DOHH2 (cell line): ENCODE measurements around the gene PDE11A.

Experiments
- H3F3A ChIP-seq: fragments of 200-600 bp; sonication (generic), shearing (Covaris generic); 2 replicates; pipeline ENCODE4 v1.6.0; 2016; ENCODE audit warnings: antibody characterized with exemption, mild to moderate bottlenecking; ENCODE audit not compliant: control insufficient read depth, insufficient read depth
- H3K27ac ChIP-seq: fragments of 200-600 bp; sonication (generic); 2 replicates; pipeline ENCODE4 v1.5.1; 2014; ENCODE audit warnings: low read depth, mild to moderate bottlenecking, low read length, moderate library complexity
- H3K27me3 ChIP-seq: fragments of 200-600 bp; sonication (generic); 2 replicates; pipeline ENCODE4 v1.6.1; 2014; ENCODE audit warnings: mild to moderate bottlenecking, low read length, mixed read lengths; ENCODE audit not compliant: control insufficient read depth
- H3K36me3 ChIP-seq: fragments of 200-600 bp; sonication (generic); 2 replicates; pipeline ENCODE4 v1.6.1; 2014; ENCODE audit warnings: mild to moderate bottlenecking, low read length, moderate library complexity, mixed read lengths; ENCODE audit not compliant: control insufficient read depth
- H3K4me1 ChIP-seq: fragments of 200-600 bp; sonication (generic); 2 replicates; pipeline ENCODE4 v1.6.1; 2014; ENCODE audit warnings: mild to moderate bottlenecking, low read length, mixed read lengths; ENCODE audit not compliant: control insufficient read depth
- H3K4me2 ChIP-seq: fragments of 200-600 bp; sonication (generic); 2 replicates; pipeline ENCODE4 v1.6.0; 2014; ENCODE audit warnings: mild to moderate bottlenecking, low read length, moderate library complexity
- H3K4me3 ChIP-seq: fragments of 200-600 bp; sonication (generic); 2 replicates; pipeline ENCODE4 v1.5.1; 2014; ENCODE audit warnings: mild to moderate bottlenecking, low read length, mixed read lengths
- H3K79me2 ChIP-seq: fragments of 200-600 bp; sonication (generic); 2 replicates; pipeline ENCODE4 v1.6.1; 2014; ENCODE audit warnings: mild to moderate bottlenecking, low read length, mixed read lengths; ENCODE audit not compliant: control insufficient read depth
- H3K9me2 ChIP-seq: fragments of 200-600 bp; sonication (generic); replicated peaks from 2 replicates; pipeline ENCODE4 v1.6.1; 2014; ENCODE audit warnings: mild to moderate bottlenecking, low read length, mixed read lengths; ENCODE audit not compliant: control insufficient read depth
- H3K9me3 ChIP-seq: fragments of 200-600 bp; sonication (generic); 2 replicates; pipeline ENCODE4 v1.6.1; 2014; ENCODE audit warnings: antibody characterized with exemption, low read length, mixed read lengths; ENCODE audit not compliant: control insufficient read depth, insufficient read depth
- H4K20me1 ChIP-seq: fragments of 200-600 bp; sonication (generic); 2 replicates; pipeline ENCODE4 v1.6.0; 2014; ENCODE audit warnings: low read depth, mild to moderate bottlenecking, antibody characterized with exemption, low read length, moderate library complexity; ENCODE audit not compliant: control insufficient read depth, insufficient read depth
- CTCF ChIP-seq: fragments of 200-600 bp; sonication (generic); IDR thresholded peaks from one replicate; pipeline ENCODE4 v1.5.1; 2014; ENCODE audit warnings: antibody characterized with exemption, mild to moderate bottlenecking, low read depth, low read length; ENCODE audit not compliant: poor library complexity, severe bottlenecking
- EZH2phosphoT487 ChIP-seq: fragments of 200-600 bp; sonication (generic); IDR thresholded peaks from 2 replicates; pipeline ENCODE4 v1.6.1; 2017; ENCODE audit warnings: borderline replicate concordance, mild to moderate bottlenecking, antibody characterized with exemption, low read length, moderate library complexity, mixed read lengths

PDE11A gene

GRCh38 chr2:177629357-177630024 lies 443.1 kb downstream of the PDE11A start:
- Histone ChIP-seq H3K9me2 (no peaks in the 10 kb centered on the region; the same call in 1 of the 2 replicates), H3K4me3 (no peak overlapping the region), H3K9me3 (no peaks in the 10 kb centered on the region), H3K27ac (no peak overlapping the region), H3K4me1 (peaks cover 10% of the 10 kb centered on the region), H3K4me2 (no peak overlapping the region), H3K79me2 (no peaks in the 10 kb centered on the region), H3K36me3 (no peaks in the 10 kb centered on the region), H3F3A (no peaks in the 10 kb centered on the region), H3K27me3 (no peaks in the 10 kb centered on the region), H4K20me1 (no peaks in the 10 kb centered on the region)
- TF ChIP-seq EZH2phosphoT487 (no peak), CTCF (no peak)

GRCh38 chr2:177628831-177629230 lies 443.7 kb downstream of the PDE11A start:
- H4K20me1 ChIP-seq: no peaks in the 10 kb centered on the region
- peaks cover 10% of the 10 kb centered on the region for H3K4me1 ChIP-seq
- no peak for TF ChIP-seq EZH2phosphoT487
- no peak overlapping the region for H3K4me3 ChIP-seq
- H3K27me3 ChIP-seq: no peaks in the 10 kb centered on the region
- no peaks in the 10 kb centered on the region; the same call in 1 of the 2 replicates for H3K9me2 ChIP-seq
- no peak overlapping the region for H3K4me2 ChIP-seq
- H3K27ac ChIP-seq: no peak overlapping the region
- no peaks in the 10 kb centered on the region for H3K79me2 ChIP-seq
- no peaks in the 10 kb centered on the region for H3K36me3 ChIP-seq
- no peaks in the 10 kb centered on the region for H3K9me3 ChIP-seq
- no peaks in the 10 kb centered on the region for H3F3A ChIP-seq

DNA sequence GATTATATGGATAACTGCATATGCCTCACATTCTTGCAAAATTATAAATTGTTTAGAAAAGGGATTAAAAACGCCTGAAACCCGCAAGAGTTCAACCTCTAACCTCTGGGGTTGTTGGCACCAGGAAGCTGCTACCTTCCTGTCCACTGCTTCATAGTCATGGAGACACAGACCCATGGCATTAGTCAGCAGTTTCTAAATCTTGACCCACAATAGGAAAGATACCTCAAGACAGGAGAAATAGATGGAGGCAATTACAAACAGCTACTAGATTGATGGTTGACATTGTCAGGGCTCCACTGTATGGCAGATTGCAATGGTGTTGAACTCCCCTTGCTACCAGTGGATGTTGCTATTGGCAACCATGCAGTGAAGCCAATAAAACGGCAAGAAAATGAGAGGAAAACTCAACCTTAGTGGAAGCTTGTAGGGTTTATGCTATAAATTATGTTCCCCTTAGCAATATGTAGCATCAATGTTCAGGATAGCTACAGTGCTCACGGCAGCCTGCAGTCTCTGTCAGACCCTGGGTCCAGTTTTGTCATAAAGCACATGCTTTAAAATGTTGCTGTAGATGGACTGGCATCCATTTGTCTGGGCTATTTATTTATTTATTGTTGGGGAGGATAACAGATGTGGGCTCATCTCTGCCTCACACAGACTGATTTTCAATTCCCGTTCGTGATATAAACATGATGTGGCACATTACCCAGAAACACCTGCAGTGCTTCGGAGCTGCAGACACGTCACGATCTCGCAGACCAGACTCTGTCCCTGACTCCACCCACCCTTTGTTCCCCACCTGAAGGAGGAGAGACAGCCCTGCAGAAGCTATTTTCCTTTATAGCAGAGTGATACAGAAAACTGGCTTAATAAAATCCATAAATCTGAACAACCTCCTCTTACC lies 446.6 kb downstream of the PDE11A start:
- H3K9me2 ChIP-seq: no peaks in the 10 kb centered on the region
- H3K27me3 ChIP-seq: no peaks in the 10 kb centered on the region
- H3K4me1 ChIP-seq: peaks cover 10% of the 10 kb centered on the region
- no peaks in the 10 kb centered on the region for H3K36me3 ChIP-seq
- no peaks in the 10 kb centered on the region for H3F3A ChIP-seq
- H3K27ac ChIP-seq: no peak overlapping the region
- no peaks in the 10 kb centered on the region for H3K79me2 ChIP-seq
- peak overlapping the region; percentile 41 for H3K4me2 ChIP-seq
- TF ChIP-seq EZH2phosphoT487 (no peak), CTCF (no peak)
- H3K4me3 ChIP-seq: peak overlapping the region; percentile 34; the same call in 1 of the 2 replicates
- no peaks in the 10 kb centered on the region for H3K9me3 ChIP-seq
- no peaks in the 10 kb centered on the region for H4K20me1 ChIP-seq
